ENCODE measurements around the gene ITPR1.

ITPR1 gene

DNA sequence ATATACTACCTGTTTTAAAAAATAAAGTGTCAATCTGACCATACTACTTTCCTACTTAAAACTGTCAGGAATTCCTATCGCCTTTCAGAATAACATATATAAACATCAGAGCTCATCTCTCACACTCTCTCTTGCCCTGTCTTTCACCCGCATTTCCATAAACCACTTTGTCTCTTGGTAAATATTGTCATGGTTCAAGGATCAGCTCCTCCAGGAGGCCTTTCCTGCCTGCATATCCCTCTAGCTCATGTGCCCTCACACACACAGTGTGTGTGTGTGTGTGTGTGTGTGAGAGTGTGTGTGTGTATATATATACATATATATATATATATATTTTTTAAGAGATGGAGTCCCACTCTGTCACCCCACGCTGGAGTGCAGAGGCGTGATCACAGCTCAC is 32.8 kb upstream of the ITPR1 start:
- TF ChIP-seq, protein P1, sequence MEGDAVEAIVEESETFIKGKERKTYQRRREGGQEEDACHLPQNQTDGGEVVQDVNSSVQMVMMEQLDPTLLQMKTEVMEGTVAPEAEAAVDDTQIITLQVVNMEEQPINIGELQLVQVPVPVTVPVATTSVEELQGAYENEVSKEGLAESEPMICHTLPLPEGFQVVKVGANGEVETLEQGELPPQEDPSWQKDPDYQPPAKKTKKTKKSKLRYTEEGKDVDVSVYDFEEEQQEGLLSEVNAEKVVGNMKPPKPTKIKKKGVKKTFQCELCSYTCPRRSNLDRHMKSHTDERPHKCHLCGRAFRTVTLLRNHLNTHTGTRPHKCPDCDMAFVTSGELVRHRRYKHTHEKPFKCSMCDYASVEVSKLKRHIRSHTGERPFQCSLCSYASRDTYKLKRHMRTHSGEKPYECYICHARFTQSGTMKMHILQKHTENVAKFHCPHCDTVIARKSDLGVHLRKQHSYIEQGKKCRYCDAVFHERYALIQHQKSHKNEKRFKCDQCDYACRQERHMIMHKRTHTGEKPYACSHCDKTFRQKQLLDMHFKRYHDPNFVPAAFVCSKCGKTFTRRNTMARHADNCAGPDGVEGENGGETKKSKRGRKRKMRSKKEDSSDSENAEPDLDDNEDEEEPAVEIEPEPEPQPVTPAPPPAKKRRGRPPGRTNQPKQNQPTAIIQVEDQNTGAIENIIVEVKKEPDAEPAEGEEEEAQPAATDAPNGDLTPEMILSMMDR (IDR thresholded peaks at IDR 0.05; ENCODE audit: low read depth, low read length): no peak
- no peak for DNase-seq (ENCODE audit: extremely low read depth, low read depth)

DNA sequence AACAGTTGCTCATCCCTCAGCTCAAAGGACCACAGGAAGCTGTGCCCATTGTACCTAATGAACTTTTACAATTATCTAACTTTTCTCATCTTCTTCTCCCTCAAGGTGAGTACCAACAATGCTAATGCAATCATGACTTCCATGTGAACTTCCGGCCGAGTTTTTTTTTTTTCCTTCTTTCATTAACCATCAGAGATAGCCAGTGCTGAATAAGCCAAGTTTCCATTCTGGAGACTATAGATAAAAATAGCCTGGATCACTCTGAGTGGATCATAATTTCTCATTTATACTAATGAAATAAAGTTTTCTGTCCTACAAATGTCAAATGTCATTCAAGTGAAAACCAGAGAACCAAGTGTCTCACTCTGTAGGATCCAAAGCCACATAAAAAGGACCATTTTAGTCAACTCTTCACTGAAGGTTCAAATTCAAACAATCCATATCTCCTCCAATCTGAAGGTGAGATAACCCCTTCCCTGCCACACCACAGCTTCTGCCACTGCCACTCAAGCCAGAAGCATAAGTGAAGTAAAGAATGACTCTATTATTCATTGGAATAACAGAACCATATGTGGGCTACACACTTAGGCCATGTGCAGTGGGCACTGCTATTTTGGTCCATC is 31.6 kb upstream of the ITPR1 start:
- no peak for DNase-seq (ENCODE audit: extremely low read depth, low read depth)
- TF ChIP-seq, protein P1 (IDR thresholded peaks at IDR 0.05; ENCODE audit: low read depth, low read length): no peak

DNA sequence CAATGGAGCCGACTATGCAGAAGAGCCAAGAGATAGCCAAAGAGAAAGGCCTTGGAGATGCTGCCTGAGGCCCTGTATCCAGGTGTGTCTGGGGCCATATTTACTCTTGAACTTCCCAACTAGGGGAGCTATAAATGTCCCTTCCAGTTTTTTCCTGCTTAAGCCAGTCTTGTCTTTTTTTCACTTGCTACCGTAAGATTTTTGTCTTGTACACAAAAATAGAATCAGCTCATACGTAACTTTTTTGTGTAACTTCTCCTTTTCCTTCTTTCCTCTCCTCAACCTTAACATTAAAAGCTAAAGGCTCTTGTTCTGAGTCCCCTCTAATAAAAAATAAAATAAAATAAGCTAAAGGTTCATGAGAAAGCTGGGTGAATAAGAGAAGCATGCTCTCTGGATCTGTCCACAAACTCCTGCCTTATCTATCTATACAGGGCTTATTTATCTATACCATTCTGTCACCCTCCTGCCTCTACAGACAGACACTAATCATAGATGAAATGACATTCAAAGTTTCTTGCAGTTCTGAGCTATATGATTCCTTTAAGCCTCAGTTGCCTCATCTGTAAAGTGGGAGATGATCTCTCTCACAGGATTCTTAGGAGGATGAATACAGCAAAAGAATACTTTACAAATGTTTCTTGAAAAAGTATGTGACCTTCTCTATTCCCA is 30.6 kb upstream of the ITPR1 start:
- no peak for DNase-seq (ENCODE audit: extremely low read depth, low read depth)
- TF ChIP-seq, protein P1 (IDR thresholded peaks at IDR 0.05; ENCODE audit: low read depth, low read length): no peak

DNA sequence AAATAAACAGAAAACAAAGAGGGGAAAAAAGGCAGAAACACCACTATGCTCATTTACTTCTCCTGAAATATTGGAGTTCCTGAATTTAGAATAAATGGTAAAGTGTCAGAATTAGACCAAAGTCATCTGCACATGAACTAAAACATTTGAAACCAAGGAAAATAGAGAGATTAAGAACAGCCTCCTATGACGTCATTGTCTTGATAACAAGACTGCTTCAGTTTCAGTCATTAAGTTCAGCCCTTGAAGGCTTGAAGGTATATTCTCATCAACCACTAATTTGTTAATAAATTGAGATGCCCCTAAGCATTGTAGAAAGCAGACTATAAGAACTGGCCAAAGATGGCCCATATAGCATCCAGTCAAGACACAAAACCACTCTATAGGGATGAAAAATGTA is 28.6 kb upstream of the ITPR1 start:
- DNase-seq (ENCODE audit: extremely low read depth, low read depth): no peak

DNA sequence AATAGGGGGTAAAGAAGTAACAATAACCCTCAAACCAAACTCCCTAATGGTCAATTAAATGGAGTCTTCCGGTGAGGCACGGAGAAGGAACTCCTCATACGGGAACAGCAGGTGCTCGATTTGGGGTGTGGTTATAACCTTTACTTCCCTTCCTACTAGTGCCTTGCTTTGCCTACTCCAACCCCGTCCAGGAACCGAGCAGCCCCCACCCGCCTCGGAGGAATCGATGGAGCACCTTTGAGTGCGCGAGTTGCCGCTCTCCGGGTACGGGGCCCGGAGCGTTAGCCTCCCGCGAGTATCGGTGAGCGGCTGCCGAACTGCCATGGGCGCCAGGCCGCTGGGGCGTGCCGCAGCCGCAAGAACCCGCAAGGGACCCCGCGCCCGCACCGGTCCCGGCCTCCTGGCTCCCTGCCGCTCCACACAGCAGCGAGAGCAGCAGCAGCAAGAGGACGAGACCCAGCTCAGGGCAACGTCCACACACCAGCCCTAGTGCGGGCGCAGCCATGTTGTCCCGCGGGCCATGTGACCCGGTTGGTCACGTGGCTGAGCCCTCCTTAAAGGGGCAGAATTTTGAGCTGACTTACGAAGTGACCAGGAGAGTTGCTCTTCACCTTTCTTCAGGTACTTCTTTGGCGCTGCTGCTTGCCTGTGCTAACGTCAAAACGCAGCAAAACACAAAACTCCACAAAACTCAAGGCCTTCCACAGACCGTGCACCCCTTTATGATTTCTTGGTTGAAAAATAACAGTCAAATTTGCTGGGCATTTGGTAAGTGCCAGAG is 26.2 kb upstream of the ITPR1 start, which contains the start of gene SUMF1:
Gene SUMF1 (minus strand): TSS at position 529 of the 781 bp plus-strand sequence. CDS start 24 bp downstream, at position 505.
- peak; percentile 25 for DNase-seq (ENCODE audit: extremely low read depth, low read depth)
- TF ChIP-seq, protein P1 (IDR thresholded peaks at IDR 0.05; ENCODE audit: low read depth, low read length): no peak

More for the DNA sequence above, 28.6 kb upstream of the ITPR1 start:
- TF ChIP-seq, protein P1 (IDR thresholded peaks at IDR 0.05; ENCODE audit: low read depth, low read length): no peak

DNA sequence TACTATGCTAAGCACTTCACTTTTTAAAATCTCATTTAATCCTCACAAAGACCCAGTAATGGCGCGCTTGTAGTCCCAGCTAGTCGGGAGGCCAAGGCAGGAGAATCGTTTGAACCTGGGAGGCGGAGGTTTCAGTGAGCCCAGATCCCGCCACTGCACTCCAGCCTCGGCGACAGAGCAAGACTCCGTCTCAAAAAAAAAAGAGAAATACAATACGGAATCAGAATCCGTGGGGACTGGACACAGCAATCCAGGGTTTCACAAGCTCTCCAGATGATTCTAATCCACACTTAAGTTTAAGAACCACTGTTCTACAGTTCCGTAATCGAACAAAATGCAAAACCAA is 25.7 kb upstream of the ITPR1 start:
- TF ChIP-seq, protein P1 (IDR thresholded peaks at IDR 0.05; ENCODE audit: low read depth, low read length): no peak
- no peak for DNase-seq (ENCODE audit: extremely low read depth, low read depth)

DNA sequence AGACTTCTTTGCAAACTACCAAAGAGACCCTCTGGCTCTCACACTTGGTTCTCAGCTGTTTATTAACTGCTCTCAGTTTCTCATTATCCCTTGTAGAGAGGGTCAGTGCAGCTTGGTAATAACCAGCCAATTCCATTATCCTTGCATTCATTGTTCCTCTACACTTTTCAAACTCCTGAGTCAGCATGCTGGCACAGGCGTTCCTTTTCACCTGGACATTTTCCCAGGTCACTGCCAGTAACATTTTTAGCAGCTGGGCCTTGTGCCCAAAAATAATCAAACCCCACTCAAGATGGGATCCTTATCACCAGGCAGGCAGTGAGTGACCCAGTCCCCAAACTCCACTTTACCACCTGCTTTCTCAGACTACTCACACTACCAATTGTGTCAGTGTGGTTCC is 21.2 kb upstream of the ITPR1 start:
- no peak for DNase-seq (ENCODE audit: extremely low read depth, low read depth)
- TF ChIP-seq, protein P1 (IDR thresholded peaks at IDR 0.05; ENCODE audit: low read depth, low read length): no peak
